ENCODE data around the gene GDPD5.
A peak's percentile ranks its signal among the peaks of the same experiment; 100 is the strongest.

Gene GDPD5, protein sequence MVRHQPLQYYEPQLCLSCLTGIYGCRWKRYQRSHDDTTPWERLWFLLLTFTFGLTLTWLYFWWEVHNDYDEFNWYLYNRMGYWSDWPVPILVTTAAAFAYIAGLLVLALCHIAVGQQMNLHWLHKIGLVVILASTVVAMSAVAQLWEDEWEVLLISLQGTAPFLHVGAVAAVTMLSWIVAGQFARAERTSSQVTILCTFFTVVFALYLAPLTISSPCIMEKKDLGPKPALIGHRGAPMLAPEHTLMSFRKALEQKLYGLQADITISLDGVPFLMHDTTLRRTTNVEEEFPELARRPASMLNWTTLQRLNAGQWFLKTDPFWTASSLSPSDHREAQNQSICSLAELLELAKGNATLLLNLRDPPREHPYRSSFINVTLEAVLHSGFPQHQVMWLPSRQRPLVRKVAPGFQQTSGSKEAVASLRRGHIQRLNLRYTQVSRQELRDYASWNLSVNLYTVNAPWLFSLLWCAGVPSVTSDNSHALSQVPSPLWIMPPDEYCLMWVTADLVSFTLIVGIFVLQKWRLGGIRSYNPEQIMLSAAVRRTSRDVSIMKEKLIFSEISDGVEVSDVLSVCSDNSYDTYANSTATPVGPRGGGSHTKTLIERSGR

DNA sequence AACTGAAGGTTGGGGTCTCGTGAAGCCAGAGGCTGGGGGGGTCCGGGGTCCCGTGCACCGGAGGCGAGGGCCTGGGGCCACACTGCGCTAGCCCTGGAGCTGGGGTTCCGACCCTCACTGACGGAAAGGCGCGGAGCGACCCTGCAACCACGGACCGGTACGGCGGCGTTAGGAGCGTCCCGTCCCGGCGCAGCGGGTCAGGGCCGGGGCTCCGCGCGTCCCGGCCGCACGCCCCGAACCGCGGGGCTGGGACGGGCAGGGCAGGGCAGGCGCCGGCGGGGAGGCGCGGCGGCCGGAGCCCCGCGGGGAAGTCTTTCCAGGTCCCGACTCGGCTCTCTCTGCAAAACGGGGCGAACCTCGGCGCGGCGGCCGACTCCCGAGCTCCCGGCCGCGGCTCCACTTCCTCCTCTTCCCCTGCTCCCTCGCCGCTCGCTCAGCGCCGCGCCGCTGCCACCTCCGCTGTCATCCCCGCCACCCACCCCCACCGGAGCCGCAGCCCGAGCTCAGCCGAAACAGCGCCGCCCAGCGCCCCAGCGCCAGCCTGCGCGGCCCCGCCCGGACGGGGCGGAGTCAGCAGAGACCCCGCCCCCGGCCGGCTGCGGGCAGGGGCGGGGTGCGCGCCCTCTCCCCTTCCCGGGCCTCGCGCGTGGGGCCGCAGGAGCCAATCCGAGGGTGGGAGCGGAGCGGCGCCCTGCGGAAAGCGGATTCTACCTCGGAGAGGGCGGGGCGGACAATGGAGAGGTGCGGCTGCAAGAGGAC lies at the start of gene GDPD5:
GDPD5 (minus strand) TSS at position 509 of the 759 bp plus-strand sequence. CDS start 48,206 bp downstream, outside the sequence.
- DNase-seq = peak; percentile 80

DNA sequence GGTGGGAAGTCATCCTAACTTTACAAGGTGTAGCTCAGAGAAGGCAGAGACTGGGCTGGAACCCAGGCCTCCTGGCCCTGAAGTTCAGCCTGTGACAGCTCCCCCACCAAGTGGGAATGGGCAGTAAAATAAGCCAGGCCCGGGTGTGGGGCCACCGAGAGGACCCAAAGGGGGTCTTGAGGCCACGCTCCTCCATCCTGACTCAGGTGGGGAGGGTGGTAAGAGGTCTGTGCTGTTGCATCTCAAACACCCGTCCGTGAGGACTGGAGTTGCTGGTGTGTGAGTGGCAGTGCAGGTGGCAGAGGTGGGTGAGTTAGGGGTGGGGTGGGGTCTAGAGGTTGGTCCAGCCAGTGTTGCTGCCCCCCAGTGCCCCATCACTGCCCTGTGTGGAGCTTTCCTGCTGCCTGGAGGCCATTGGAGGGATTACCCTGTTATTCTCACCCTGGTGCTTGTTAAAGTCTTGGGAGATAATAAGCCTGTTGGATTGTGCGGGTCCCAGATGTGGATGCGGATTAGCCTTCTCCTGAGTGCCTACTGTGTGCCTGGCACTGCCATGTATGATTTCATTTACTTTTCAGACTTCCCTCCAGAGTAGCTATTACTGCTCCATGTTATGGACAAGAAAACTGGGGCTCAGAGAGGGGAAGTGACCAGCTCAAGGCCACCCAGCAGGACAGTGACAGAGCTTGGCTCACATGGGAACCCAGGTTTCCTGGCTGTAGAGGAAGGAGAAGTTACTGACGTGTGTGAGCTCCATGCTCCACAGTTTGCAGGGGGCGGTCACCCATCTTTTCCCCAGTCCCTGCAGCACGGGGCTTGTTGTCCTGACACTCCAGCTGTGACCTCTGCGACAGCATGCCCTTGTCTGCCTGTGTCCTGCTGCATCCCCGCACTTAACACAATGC lies 49.2 kb upstream of the GDPD5 start:
- DNase-seq = no peak

DNA sequence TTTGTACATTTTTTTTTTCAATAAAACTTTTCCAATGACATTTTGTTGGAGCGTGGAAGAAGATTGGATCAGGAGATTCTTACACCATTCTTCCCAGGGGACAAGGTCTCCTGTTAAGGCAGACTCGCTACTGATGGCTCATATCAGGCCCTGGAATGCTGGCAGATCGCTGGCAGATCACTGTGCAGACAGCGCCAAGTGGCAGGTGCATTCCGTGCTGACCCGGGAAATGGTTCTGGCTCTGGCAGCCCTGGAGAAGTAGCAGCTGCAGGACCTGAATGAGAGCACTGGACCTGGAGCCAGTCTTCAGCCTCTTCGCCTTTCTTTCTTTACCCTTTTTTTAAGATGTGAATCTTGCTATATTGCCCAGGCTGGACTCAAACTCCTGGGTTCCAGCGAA lies 47.0 kb upstream of the GDPD5 start:
- DNase-seq = no peak

DNA sequence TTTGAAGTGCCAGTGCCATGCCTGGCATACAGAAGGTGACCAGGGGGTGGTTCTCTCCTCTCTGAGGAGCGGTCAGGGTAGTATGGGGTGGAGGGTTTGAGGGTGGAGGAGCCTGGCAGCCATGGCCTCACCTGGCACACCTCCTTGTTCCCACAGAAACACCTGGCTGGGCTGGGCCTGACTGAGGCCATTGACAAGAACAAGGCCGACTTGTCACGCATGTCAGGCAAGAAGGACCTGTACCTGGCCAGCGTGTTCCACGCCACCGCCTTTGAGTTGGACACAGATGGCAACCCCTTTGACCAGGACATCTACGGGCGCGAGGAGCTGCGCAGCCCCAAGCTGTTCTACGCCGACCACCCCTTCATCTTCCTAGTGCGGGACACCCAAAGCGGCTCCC lies 45.9 kb upstream of the GDPD5 start:
- no peak for DNase-seq

DNA sequence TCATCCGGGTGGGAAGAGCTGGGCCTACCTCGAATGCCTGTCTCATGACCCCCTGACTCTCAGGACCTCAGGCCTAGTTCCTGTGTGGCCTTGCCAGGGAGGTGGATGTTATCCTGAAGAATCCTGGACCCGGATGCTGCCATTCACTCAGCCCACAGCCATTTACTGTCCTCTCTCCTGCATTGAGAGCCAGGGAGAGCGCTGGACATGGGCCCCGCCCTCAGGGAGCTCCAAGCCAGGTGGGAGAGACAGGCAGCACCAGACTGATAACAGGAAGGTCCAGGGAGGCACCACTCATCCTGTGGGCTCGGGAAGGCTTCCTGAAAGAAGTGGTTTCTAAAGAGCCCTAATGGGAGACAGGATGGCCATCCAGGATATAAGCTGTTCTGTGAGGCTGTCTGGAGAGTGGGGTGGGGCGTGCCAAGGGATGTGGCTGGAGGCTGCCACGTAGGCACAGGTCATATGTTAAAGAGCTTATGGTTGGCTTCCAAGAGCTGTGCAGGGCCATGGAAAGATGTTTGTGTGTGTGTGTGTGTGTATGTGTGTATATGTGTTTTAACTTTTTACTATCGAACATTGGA lies 44.9 kb upstream of the GDPD5 start:
- DNase-seq = no peak

DNA sequence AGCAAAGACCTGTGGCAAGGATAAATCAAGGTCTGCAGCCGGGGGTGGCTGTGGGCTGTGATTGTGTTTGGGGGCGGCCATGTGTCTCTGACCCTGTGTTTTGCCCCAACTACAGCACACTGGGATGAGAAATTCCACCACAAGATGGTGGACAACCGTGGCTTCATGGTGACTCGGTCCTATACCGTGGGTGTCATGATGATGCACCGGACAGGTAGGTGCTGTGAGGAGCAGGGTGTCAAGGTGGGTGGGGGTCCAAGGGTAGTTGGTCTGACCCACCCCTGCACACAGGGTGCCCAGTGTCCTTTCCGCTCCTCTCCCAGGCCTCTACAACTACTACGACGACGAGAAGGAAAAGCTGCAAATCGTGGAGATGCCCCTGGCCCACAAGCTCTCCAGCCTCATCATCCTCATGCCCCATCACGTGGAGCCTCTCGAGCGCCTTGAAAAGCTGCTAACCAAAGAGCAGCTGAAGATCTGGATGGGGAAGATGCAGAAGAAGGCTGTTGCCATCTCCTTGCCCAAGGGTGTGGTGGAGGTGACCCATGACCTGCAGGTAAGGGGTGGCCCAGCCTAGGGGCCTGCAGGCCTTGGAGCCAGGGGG lies 43.0 kb upstream of the GDPD5 start:
- DNase-seq = no peak

DNA sequence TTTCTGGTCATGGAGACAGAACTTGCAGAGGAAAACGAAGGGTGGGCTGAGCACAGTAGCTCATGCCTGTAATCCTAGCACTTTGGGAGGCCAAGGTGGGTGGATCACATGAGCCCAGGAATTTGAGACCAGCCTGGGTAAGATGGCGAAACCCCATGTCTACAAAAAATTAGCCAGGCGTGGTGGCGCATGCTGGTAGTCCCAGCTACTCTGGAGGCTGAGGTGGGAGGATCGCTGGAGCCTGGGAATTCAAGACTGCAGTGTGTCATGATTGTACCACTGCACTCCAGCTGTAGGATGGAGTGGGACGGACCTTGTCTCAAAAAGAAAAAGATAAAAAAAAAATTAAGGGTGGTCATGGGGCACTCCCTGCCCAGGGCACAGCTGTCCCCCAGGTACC lies 42.2 kb upstream of the GDPD5 start:
- DNase-seq = no peak

DNA sequence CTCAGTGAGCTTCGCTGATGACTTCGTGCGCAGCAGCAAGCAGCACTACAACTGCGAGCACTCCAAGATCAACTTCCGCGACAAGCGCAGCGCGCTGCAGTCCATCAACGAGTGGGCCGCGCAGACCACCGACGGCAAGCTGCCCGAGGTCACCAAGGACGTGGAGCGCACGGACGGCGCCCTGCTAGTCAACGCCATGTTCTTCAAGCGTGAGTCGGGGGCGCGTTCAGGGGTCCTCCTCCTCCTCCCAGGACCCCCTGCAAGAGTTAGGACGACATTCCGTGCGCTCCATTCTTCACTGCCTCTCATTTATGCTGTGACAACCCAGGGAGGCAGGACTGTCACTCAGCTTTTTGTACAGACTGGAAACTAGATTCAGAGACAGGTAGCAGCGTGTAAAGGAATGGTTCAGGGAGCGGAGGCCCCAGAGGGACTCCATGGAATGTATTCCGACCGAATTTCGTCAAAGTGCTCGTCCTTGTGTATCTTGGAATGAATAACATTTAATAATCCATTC lies 41.1 kb upstream of the GDPD5 start:
- no peak for DNase-seq

DNA sequence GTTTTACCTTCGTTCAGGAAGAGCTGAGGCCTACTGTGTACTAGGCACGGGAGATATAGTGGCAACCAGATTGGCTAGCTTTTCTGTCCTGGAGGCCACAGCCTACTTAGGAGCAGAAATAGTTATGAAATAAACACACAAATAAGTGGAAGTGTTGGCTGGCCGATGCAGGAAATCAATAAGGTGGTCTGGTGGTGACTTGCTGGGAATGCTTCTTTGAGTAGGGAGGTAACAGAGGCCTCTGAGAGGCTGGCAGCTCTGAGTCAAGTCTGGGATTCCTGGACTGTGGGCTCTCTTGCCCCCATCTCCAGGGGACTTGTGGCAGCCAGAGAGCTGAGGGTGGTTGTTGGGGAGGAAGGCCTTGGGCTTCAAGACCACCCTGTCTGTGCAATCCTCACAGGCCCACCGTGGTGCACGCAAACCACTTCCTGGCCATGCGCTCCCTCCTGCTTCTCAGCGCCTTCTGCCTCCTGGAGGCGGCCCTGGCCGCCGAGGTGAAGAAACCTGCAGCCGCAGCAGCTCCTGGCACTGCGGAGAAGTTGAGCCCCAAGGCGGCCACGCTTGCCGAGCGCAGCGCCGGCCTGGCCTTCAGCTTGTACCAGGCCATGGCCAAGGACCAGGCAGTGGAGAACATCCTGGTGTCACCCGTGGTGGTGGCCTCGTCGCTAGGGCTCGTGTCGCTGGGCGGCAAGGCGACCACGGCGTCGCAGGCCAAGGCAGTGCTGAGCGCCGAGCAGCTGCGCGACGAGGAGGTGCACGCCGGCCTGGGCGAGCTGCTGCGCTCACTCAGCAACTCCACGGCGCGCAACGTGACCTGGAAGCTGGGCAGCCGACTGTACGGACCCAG lies 40.4 kb upstream of the GDPD5 start:
- DNase-seq = no peak

DNA sequence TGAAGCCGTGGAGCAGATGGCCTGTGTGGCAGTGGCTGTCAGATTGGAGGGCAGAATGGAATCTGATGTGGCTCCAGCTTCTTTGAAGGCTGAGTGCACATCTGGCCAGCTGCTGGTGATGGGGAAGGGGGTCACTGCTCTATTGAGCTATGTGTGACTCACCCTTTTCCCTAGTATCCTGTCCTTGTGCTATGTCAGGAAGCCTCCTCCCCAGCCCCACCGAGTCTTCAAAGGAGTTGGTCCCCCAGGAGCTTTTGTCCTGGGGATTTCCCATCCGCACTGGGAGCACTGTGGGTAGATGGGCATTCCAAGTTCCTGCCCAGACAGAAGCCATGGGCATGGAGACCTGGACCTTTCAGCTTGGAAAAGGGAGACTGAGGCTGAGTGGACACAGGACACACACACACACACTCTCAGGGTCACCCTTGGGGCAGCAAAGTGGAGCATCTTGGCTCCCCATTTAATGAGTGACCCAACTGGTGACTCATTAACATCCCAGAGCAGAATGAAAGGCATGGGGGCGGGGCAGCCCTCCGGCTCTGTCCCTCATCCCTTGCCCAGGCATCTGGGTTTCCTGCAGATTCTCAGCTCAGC lies 39.6 kb upstream of the GDPD5 start:
- no peak for DNase-seq

DNA sequence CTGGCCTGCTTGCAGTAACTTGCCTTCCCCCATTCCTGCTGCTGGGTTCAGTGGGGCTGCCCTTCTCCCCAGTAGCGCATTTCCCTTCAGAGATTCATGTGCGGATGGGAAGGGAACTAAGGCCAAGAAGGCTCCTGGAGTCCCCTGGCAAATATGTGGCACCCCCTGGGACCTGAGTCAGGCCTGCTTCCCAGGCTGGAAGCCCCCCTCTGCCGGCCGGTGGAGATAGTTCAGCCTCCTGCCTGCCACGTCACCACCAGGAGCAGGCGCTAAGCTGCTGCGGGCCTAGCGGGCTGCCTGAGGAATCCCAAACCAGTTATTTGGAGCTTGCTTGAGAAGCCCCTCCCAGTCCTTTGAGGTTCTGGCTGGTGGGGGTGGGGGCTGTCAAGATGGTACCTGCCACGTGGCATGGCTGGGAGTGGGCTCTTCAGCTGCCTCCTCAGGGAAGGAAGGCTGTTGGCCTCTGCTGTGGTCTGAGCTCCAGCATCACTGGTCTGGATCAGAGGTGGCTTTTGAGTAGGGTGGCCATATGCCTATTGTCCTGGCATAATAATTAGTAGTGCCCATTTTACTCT lies 38.3 kb upstream of the GDPD5 start:
- DNase-seq = no peak

DNA sequence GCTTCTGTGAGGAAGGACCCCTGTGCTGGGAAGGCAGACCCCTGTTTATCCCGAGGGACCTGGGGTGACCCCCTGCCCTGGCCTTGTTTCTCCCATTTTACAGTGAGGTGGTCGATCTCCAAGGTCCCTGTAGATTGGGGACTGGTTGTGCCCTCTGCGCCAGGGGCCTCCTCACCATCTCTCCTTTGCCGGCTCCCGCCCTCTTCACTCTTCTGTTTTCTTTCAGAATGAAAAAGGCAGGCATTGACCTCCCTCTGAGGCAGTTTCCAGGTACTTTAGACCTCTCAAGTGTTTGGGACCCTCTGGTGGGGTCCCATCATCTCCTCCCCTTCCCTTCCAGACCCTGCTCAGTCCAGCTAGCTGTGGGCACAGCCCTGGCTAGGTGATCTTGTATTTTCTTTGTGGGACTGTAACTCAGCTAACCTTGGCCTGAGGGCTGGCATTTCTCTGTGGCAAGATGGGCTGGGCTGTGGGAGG lies 37.8 kb upstream of the GDPD5 start:
- no peak for DNase-seq

DNA sequence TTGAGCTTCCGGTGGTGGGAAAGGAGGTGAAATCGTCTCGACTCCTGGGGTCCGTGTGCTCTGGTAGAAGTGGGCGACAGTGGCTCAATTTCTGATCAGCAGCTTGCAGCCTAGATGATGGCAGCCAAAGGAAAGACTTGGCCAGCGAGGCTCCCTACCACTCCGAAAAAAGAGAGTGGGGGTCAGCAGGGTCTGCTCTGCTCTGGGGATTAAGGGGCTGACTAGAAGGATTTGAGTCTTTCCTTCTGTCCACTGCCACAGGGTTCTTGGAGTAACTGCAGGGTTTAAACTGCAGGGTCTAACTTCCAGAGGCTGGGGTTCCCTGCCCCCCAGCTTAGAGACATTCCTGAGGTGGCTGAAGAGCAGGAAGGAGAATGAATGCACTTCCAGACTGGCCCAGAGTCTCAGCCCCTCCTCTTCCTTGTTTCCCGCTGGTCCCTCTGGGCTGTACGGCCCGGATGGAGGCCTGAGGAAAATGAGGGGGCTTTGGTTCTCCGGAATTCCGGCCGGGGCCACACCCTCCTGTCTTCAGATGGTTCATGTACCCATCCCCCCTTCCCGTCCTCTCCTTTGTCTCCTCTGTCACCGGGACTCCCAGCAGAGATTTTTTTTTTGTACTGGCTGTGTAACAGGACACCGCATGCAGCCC lies 37.2 kb upstream of the GDPD5 start:
- DNase-seq = peak; percentile 45

DNA sequence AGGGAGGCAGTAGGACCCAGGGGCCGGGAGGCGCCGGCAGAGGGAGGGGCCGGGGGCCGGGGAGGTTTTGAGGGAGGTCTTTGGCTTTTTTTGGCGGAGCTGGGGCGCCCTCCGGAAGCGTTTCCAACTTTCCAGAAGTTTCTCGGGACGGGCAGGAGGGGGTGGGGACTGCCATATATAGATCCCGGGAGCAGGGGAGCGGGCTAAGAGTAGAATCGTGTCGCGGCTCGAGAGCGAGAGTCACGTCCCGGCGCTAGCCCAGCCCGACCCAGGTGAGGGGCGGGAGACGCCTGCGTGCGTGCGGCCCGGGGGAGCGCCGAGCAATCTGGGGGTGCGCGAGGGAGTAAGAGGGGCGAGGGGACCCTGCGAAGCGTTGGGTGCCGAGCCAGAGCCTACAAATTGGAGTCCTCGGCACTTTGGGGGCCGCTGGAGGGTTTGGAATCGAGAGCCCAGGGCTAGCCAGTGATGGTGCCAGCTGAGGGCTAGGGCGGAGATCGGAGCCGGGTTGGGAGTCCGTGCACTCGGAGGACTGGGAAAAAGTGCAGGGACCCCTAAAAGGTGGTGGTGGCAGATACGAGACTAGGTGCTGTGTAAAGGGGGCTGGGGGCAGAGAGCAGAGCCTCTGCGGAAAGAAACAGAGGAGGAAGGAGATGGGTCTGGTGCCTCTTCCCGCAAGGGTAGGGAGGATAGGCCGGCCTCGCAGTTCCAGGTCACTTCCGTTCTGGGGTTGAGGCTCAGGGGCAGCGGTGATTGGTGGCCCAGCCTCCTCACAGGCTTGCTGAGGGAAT lies 36.5 kb upstream of the GDPD5 start, which contains the start of gene SERPINH1:
SERPINH1 (plus strand) TSS at position 206 of the 788 bp plus-strand sequence. CDS start 4,097 bp downstream, outside the sequence.
- peak; percentile 79 for DNase-seq

DNA sequence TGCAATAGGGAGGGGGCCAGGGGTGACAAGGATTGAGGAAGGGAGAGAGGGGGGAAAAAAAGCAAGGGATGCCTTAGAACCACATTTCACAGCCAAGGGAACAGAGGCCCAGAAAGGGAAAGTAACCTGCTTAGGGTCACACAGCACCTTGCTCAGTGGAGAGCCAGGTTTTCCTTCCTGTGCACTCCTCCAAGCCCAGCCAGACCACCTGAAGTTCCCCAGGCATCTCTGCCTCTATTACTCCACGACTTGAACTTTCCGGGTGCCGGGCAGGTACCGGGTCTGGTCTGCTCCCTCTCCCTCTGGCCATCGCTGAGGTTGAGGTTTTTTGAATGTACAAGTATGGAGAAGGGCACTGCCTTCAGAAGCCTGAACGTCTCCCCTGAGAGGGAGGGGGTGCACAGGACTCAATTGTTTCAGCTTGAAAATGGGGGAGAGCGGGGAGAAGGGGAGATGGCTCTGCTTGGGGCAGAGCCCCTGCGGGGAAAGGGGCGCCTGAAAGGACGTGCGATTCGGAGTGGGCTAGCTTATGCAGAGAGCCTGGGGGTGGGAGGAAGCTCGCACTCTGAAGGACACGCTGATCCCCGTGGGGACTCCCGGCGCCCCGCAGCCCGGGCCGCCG lies 35.8 kb upstream of the GDPD5 start:
- no peak for DNase-seq

DNA sequence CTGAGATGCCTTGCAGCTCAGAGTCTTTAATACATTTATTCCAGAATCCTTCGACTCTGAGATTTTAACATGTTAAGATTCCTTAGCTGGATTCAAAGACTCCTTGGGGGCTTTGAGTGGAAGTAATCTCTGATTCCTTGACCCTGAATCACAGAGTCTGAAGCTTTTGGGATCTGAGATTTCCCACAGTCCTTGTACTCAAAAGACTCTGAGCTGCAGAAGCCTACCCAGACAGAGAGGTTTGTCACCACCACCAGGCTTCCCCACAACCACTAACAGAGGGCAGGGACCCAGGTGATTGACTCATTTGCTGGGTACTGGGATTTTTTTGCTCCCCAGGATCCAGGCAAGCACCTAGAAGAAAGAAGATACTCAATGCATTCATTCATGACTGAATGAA lies 34.9 kb upstream of the GDPD5 start:
- no peak for DNase-seq

DNA sequence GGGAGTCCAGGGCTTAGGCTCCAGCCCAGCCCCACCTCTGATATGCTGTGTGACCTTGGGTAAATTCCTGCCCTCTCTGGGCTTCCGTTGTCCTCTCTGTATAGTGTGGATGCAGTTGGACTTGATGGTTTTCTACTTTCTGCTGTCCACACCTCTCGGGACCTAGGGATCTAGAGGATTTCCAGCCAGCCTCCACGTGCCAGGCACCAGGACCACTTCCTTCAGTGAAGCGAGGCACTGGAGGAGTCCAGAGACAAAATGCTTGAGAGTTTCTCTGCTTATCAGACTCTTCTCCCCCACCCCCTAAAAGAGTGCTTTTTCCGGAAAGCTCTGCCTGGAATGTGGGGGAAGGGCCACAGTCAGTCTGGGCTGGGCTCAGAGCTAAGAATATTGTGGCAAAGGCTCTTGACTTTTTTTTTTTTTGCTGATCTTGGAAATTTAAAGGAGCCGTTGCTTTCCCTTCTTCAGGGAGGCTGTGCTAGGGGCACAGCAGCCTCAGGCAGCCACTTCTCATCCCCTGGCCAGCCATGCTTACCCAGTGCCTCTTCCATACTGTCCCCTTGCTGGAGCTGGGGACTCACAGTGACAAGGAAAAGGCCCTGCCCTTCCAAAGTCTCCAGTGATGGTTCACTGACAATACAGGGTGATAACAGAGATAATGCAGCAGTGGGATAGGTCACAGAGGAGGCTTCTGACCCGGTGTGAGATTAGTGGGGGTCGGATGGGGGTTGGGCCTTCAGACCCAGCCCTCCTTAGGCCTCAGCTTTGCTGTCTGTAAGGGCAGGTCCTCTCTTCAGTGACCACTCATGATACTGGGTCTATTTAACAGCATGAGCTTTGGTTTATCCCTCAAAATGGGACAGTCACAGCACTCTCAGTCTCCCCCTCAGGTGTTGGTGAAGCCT lies 33.5 kb upstream of the GDPD5 start:
- no peak for DNase-seq

Data from NCI-H2171 treated with DMSO at 0.1 percent for 48 hours (cell line).